DND-41 (cell line): ENCODE data around the gene ADAMTS8.

Source experiments
- EZH2 ChIP-seq: IDR thresholded peaks from 3 replicates; pipeline ENCODE4 v1.6.1; 2012; ENCODE audit warnings: borderline replicate concordance, low read depth, mild to moderate bottlenecking, moderate library complexity, low read length, inconsistent platforms; ENCODE audit not compliant: severe bottlenecking
- TF ChIP-seq, protein P1 (sequence below): IDR thresholded peaks from 2 replicates; pipeline ENCODE4 v1.5.1; 2012; ENCODE audit warnings: borderline replicate concordance, low read length, moderate library complexity, mild to moderate bottlenecking; ENCODE audit not compliant: poor library complexity, severe bottlenecking; ENCODE audit errors: extremely low read depth

DNA sequence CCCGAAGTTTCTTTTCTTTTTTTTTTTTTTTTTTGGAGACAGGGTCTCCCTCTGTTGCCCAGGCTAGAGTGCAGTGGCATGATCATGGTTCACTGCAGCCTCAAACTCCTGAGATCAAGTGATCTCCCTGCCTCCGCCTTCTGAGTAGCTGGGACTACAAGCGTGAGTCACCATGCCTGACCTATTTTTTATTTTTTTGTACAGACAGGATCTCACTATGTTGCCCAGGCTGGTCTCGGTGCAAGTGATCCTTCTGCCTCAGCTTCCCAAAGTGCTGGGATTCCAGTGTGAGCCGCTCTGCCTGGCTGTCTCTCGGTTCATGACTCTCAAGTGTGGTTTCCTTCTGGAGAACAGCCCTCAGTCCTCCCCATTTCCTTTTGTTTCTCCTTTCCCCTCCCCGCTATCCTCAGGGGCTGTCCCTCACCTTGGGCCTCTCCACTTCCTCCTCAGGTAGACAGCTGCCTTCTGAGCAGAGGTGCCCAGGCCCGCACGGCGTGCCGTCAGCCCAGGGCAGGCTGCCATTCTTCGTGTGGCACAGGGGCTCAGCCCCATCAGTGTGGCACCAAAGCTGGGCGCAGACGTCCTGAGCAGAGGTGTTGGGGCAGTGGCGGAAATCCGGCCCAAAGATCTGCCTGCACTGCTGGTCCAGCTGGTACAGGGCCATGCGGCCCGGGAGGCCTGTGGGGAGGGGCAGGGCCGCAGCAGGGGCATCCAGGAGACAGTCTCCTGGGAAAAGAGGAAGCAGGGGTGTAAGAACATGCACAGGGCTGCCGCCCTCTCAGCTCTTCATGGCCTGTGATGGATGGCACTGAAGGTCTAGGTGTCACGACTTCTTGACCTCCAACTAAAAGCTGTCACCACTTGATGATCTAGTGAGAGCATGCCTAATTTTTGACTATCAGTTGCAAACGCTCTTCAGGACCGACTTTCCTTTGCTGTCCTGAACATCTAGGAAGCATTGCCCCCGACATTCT, 14.0 kb downstream of the ADAMTS8 start:
- TF ChIP-seq, protein P1, sequence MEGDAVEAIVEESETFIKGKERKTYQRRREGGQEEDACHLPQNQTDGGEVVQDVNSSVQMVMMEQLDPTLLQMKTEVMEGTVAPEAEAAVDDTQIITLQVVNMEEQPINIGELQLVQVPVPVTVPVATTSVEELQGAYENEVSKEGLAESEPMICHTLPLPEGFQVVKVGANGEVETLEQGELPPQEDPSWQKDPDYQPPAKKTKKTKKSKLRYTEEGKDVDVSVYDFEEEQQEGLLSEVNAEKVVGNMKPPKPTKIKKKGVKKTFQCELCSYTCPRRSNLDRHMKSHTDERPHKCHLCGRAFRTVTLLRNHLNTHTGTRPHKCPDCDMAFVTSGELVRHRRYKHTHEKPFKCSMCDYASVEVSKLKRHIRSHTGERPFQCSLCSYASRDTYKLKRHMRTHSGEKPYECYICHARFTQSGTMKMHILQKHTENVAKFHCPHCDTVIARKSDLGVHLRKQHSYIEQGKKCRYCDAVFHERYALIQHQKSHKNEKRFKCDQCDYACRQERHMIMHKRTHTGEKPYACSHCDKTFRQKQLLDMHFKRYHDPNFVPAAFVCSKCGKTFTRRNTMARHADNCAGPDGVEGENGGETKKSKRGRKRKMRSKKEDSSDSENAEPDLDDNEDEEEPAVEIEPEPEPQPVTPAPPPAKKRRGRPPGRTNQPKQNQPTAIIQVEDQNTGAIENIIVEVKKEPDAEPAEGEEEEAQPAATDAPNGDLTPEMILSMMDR = no peak
- TF ChIP-seq EZH2 = peak; percentile 44
